Panc1 (cell line): ENCODE results near the gene MRPL40. TPM values are rescaled to one million over a fixed set of nuclear protein-coding genes. Genes with fewer than 3 reads are reported as not detected.

ENCODE experiments used
- ATAC-seq: fragments of 200-7000 bp; cut with Tn5 transposase; 2 replicates; pipeline ENCODE4 v1.9.1; 2020; ENCODE audit warnings: mild to moderate bottlenecking, moderate library complexity
- BruUV-seq: library from RNA; stranded (reverse); fragments of 400-500 nt; replicated peaks from 2 replicates; lab custom pipeline; 2021; lab: Mats Ljungman, UMichigan
- CTCF ChIA-PET: fragments of 300-600 bp; sonication (Branson Sonifier 250); formaldehyde crosslinking; loops from one replicate; lab custom pipeline; 2022; ENCODE audit warnings: antibody characterized with exemption; lab: Charles Lee
- POLR2A ChIA-PET: fragments of 300-600 bp; sonication (Branson Sonifier 250); formaldehyde crosslinking; loops from one replicate; lab custom pipeline; 2022; ENCODE audit warnings: antibody characterized with exemption; lab: Charles Lee
- DNase-seq: peaks from one replicate; pipeline ENCODE4 v3.0.0-alpha.2; 2010; ENCODE audit warnings: low read depth, low spot score
- H3K27ac ChIP-seq: 2 replicates; pipeline ENCODE4 v1.5.1; 2011; ENCODE audit warnings: mild to moderate bottlenecking, low read length, inconsistent platforms
- H3K27me3 ChIP-seq: fragments of 200-500 bp; sonication (Bioruptor generic); 2 replicates; pipeline ENCODE4 v1.6.0; 2014; ENCODE audit warnings: low read length, inconsistent platforms; ENCODE audit not compliant: control insufficient read depth, insufficient read depth
- H3K36me3 ChIP-seq: fragments of 200-500 bp; sonication (Bioruptor generic); 2 replicates; pipeline ENCODE4 v1.5.1; 2014; ENCODE audit warnings: inconsistent platforms, mild to moderate bottlenecking, low read length, moderate library complexity; ENCODE audit not compliant: control insufficient read depth, insufficient read depth
- H3K4me1 ChIP-seq: 2 replicates; pipeline ENCODE4 v1.5.1; 2011; ENCODE audit warnings: inconsistent platforms, mild to moderate bottlenecking, low read length, moderate library complexity; ENCODE audit not compliant: control insufficient read depth, insufficient read depth
- H3K4me3 ChIP-seq, 2 experiments: 2 replicates each; pipeline ENCODE4 v1.5.1; 2011 to 2012; ENCODE audit warnings: low read depth in 2 of 2, low read length in 2 of 2, mild to moderate bottlenecking in 2 of 2, inconsistent platforms in 1 of 2, moderate library complexity in 1 of 2
- H3K9me3 ChIP-seq: fragments of 200-500 bp; sonication (Bioruptor generic); 2 replicates; pipeline ENCODE4 v1.5.1; 2014; ENCODE audit warnings: low read depth, mild to moderate bottlenecking, inconsistent platforms, low read length, moderate library complexity; ENCODE audit not compliant: control insufficient read depth, insufficient read depth
- POLR2AphosphoS5 ChIP-seq: IDR thresholded peaks from 2 replicates; pipeline ENCODE4 v1.6.1; 2012; ENCODE audit warnings: mild to moderate bottlenecking, low read depth, low read length, moderate library complexity
- SIN3A ChIP-seq: IDR thresholded peaks from 2 replicates; pipeline ENCODE4 v1.6.1; 2012; ENCODE audit warnings: low read depth, mild to moderate bottlenecking, low read length, moderate library complexity, borderline replicate concordance; ENCODE audit not compliant: insufficient read depth
- TCF7L2 ChIP-seq: IDR thresholded peaks from 2 replicates; pipeline ENCODE4 v1.6.1; 2011; ENCODE audit warnings: mild to moderate bottlenecking, low read depth, low read length, inconsistent platforms
- in situ Hi-C: cut with HindIII; loops from 2 replicates; pipeline ENCODE4 v1.10.0; 2016; ENCODE audit warnings: low sequenced_read_pairs, low pct_unique_long_range_greater_than_20kb
- intact Hi-C: fragments of 100-400 bp; cut with micrococcal nuclease; formaldehyde crosslinking; loops from one replicate; pipeline ENCODE4 v1.10.0; 2022; ENCODE audit not compliant: unreplicated experiment
- total RNA-seq: library from RNA; stranded (reverse); gene quantifications from one replicate; pipeline ENCODE4 v1.2.1, GENCODE V29; 2021; ENCODE audit not compliant: unreplicated experiment
- TF ChIP-seq, protein P1 (sequence below): fragments of 450-650 bp; IDR thresholded peaks from 2 replicates; pipeline ENCODE4 v1.5.1; 2017; ENCODE audit warnings: mild to moderate bottlenecking
- TF ChIP-seq, protein P2 (sequence below), 2 experiments: IDR thresholded peaks; 2 replicates each; pipeline ENCODE4 v1.6.1; 2011 to 2012; ENCODE audit warnings: low read depth in 2 of 2, control low read depth in 1 of 2, low read length in 1 of 2, mild to moderate bottlenecking in 1 of 2, moderate library complexity in 1 of 2; ENCODE audit not compliant: insufficient read depth in 1 of 2

The MRPL40 gene
- total RNA-seq, 1 experiment from 2014 or later: 36.3 TPM

DNA sequence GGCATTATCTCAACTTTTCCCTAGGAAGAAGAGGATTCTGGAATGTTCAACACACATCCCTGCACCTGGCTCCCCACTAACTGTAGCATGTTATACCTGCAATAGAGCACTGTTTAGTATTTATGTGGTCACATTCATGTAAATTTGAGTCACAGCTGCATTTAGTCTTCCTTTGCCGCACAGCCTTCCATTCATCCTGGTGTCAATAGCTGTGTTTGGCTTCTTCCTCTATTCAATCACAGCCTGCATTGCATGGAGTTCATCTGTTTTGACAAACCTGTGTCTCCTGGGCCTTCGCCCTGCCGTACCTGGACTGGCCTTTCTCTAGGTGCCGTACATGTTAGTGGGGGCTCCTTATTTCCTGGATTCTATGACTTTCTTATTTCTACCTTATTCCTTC, 19.2 kb downstream of the MRPL40 start:
- DNase-seq (no peak), ATAC-seq (no peak)
- no peak for TF ChIP-seq POLR2AphosphoS5
- TF ChIP-seq, protein P1, sequence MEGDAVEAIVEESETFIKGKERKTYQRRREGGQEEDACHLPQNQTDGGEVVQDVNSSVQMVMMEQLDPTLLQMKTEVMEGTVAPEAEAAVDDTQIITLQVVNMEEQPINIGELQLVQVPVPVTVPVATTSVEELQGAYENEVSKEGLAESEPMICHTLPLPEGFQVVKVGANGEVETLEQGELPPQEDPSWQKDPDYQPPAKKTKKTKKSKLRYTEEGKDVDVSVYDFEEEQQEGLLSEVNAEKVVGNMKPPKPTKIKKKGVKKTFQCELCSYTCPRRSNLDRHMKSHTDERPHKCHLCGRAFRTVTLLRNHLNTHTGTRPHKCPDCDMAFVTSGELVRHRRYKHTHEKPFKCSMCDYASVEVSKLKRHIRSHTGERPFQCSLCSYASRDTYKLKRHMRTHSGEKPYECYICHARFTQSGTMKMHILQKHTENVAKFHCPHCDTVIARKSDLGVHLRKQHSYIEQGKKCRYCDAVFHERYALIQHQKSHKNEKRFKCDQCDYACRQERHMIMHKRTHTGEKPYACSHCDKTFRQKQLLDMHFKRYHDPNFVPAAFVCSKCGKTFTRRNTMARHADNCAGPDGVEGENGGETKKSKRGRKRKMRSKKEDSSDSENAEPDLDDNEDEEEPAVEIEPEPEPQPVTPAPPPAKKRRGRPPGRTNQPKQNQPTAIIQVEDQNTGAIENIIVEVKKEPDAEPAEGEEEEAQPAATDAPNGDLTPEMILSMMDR: no peak
- no peak for TF ChIP-seq TCF7L2
- TF ChIP-seq, protein P2, sequence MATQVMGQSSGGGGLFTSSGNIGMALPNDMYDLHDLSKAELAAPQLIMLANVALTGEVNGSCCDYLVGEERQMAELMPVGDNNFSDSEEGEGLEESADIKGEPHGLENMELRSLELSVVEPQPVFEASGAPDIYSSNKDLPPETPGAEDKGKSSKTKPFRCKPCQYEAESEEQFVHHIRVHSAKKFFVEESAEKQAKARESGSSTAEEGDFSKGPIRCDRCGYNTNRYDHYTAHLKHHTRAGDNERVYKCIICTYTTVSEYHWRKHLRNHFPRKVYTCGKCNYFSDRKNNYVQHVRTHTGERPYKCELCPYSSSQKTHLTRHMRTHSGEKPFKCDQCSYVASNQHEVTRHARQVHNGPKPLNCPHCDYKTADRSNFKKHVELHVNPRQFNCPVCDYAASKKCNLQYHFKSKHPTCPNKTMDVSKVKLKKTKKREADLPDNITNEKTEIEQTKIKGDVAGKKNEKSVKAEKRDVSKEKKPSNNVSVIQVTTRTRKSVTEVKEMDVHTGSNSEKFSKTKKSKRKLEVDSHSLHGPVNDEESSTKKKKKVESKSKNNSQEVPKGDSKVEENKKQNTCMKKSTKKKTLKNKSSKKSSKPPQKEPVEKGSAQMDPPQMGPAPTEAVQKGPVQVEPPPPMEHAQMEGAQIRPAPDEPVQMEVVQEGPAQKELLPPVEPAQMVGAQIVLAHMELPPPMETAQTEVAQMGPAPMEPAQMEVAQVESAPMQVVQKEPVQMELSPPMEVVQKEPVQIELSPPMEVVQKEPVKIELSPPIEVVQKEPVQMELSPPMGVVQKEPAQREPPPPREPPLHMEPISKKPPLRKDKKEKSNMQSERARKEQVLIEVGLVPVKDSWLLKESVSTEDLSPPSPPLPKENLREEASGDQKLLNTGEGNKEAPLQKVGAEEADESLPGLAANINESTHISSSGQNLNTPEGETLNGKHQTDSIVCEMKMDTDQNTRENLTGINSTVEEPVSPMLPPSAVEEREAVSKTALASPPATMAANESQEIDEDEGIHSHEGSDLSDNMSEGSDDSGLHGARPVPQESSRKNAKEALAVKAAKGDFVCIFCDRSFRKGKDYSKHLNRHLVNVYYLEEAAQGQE (IDR thresholded peaks at IDR 0.05; ENCODE audit: insufficient read depth in 1 of 2, low read depth in 2 of 2, low read length in 1 of 2): no peak
- TF ChIP-seq SIN3A: no peak
- CTCF ChIA-PET: no interaction called here
- Histone ChIP-seq H3K4me1 (peaks cover 10% of the 10 kb centered on the region; the same call in 1 of the 2 replicates), H3K36me3 (peaks cover 3% of the 10 kb centered on the region), H3K27me3 (no peaks in the 10 kb centered on the region), H3K9me3 (no peaks in the 10 kb centered on the region), H3K27ac (no peak overlapping the region), H3K4me3 (no peak overlapping the region)
- POLR2A ChIA-PET: no interaction called here
- intact Hi-C loops: no loop called here
- no TSS peak for BruUV-seq
- in situ Hi-C loops: no loop called here

DNA sequence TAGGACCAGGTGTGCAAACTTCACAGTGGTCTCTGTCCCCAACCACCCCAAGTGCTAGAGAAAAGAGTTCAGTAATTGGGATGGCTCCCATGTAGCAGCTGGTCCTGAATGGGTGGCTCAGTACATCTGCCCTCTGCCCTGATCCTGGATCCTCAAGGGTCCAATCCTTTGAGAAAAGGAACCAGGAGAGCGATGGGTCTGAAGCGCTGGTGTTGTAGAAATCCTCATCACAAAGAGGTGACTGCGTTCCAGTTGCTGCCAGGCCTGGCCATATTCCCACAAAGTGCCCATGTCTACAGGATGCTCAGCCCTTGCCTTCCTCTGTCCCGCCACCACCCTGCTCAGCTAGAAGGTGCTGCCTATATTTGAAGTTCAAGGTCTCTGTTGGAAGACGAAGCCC, 21.4 kb downstream of the MRPL40 start:
- peaks cover 3% of the 10 kb centered on the region; the same call in 1 of the 2 replicates for H3K36me3 ChIP-seq
- CTCF ChIA-PET: no interaction called here
- no peak for DNase-seq
- ATAC-seq: no peak
- no peaks in the 10 kb centered on the region for H3K9me3 ChIP-seq
- H3K27ac ChIP-seq: no peak overlapping the region
- H3K27me3 ChIP-seq: no peaks in the 10 kb centered on the region
- H3K4me3 ChIP-seq: no peak overlapping the region
- POLR2A ChIA-PET: no interaction called here
- intact Hi-C loops: no loop called here
- no peak for TF ChIP-seq POLR2AphosphoS5
- no peak for TF ChIP-seq TCF7L2
- no TSS peak for BruUV-seq
- H3K4me1 ChIP-seq: peaks cover 2% of the 10 kb centered on the region; the same call in 1 of the 2 replicates
- in situ Hi-C loops: no loop called here

DNA sequence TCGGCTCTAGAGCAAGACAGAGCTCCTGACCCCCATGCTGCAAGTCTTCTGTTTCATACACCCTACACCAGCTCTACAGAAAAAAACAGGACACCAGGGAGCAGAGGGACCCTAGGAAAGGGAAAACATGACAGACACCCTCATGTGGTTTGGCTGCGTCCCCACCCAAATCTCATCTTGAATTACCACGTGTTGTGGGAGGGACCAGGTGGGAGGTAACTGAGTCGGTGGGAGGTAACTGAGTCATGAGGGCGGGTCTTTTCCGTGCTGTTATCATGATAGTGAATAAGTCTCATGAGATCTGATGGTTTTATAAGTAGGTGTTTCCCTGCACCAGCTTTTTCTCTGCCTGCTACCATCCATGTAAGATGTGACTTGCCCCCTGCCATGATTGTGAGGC, 21.8 kb downstream of the MRPL40 start:
- Histone ChIP-seq H3K9me3 (no peaks in the 10 kb centered on the region), H3K27ac (no peak overlapping the region), H3K4me3 (no peak overlapping the region), H3K4me1 (no peaks in the 10 kb centered on the region), H3K36me3 (peaks cover 3% of the 10 kb centered on the region; the same call in 1 of the 2 replicates), H3K27me3 (no peaks in the 10 kb centered on the region)
- in situ Hi-C loops: no loop called here
- POLR2A ChIA-PET: no interaction called here
- ATAC-seq (no peak), DNase-seq (no peak)
- CTCF ChIA-PET: no interaction called here
- TF ChIP-seq SIN3A: no peak
- TF ChIP-seq TCF7L2: no peak
- BruUV-seq: no TSS peak
- intact Hi-C loops: no loop called here
